NB4 (cell line): ENCODE data around the gene LMTK3.
A peak's percentile ranks its signal among the peaks of the same experiment; 100 is the strongest.

Source experiments
- DNase-seq: peaks from one replicate; pipeline ENCODE4 v3.0.0; 2010; ENCODE audit warnings: low read depth
- H3K4me3 ChIP-seq: one replicate; pipeline ENCODE4 v1.5.1; 2011; ENCODE audit warnings: mild to moderate bottlenecking, low read depth, low read length, moderate library complexity
- MAX ChIP-seq: IDR thresholded peaks from 2 replicates; pipeline ENCODE4 v1.6.1; 2011; ENCODE audit warnings: low read depth, low read length
- MYC ChIP-seq: IDR thresholded peaks from 2 replicates; pipeline ENCODE4 v1.6.1; 2011; ENCODE audit warnings: low read depth, low read length
- POLR2A ChIP-seq: IDR thresholded peaks from 2 replicates; pipeline ENCODE4 v1.6.1; 2011; ENCODE audit warnings: mild to moderate bottlenecking; ENCODE audit not compliant: insufficient read length; ENCODE audit errors: extremely low read depth
- TF ChIP-seq, protein P1 (sequence below): IDR thresholded peaks from one replicate; pipeline ENCODE4 v1.5.1; 2012; ENCODE audit warnings: low read depth, low read length

LMTK3 gene

GRCh38 chr19:48507911-48508439 is 3.7 kb downstream of the LMTK3 start:
- no peak overlapping the region for H3K4me3 ChIP-seq
- no peak for DNase-seq
- TF ChIP-seq POLR2A, result no peak
- TF ChIP-seq MAX, result no peak
- TF ChIP-seq MYC, result no peak
- TF ChIP-seq, protein P1, sequence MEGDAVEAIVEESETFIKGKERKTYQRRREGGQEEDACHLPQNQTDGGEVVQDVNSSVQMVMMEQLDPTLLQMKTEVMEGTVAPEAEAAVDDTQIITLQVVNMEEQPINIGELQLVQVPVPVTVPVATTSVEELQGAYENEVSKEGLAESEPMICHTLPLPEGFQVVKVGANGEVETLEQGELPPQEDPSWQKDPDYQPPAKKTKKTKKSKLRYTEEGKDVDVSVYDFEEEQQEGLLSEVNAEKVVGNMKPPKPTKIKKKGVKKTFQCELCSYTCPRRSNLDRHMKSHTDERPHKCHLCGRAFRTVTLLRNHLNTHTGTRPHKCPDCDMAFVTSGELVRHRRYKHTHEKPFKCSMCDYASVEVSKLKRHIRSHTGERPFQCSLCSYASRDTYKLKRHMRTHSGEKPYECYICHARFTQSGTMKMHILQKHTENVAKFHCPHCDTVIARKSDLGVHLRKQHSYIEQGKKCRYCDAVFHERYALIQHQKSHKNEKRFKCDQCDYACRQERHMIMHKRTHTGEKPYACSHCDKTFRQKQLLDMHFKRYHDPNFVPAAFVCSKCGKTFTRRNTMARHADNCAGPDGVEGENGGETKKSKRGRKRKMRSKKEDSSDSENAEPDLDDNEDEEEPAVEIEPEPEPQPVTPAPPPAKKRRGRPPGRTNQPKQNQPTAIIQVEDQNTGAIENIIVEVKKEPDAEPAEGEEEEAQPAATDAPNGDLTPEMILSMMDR, result no peak

DNA sequence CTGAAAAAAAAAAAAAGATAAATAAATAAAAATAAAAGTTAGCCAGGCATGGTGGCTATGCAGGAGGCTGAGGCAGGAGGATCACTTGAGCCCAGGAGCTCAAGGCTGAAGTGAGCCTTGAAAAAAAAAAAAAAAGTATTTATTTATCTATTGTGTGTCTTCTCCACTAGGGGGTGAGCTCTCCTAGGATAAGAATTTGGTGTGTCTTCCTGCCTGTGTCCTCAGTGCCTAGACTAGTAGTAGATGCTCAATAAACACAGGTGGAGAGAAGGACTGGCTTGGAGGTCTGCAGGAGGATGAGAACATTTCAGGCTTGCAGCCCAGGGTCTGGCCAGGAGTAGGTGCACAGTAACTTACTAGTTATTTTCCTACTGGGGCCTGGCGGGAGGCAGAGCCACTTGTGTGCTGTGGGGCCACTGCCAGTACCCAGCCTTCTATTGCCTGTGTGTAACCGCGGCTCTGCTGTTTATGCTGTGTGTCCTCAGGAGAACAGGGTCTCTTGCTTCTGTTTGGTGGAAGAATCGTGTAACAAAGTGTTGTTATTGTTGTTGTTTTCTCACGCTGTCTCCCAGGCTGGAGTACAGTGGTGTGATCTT is 5.4 kb downstream of the LMTK3 start:
- DNase-seq, result peak; percentile 93
- TF ChIP-seq, protein P1, result peak; percentile 94
- no peak for TF ChIP-seq MYC
- no peak overlapping the region for H3K4me3 ChIP-seq

DNA sequence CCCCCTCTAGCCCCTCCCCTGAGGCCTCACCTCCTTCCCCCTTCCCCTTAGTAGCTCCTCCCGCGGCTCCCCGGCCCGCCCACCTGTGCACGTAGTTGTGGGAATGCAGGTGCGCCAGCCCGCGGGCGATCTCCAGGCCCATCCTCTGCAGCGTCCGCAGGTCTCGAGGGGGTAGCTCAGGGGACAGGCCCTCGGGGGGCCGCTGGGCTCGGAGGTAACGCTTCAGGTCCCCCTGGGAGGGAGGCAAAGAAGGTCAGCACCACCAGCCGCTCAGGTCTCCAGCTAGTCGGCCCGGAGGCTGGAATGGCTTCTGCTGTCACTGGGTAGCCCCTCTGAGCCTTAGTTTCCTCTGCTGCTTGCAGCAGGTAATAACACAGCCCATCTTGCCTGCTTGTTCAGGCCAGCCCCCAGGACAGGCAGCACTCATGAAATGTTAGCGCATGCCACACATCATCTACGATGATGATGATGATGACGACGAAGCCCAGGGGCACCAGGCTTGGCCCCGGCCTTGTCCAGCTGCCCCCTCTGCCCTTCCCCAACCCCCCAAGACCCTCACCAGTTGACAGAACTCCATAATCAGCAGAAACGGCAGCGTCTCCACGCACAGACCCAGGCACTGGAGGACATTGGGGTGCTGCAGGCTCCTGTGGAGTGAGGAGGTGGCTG is 9.2 kb downstream of the LMTK3 start:
- no peak for DNase-seq
- TF ChIP-seq POLR2A (no peak), MAX (peak; percentile 56; the same call in 1 of the 2 replicates)
- no peak overlapping the region for H3K4me3 ChIP-seq

DNA sequence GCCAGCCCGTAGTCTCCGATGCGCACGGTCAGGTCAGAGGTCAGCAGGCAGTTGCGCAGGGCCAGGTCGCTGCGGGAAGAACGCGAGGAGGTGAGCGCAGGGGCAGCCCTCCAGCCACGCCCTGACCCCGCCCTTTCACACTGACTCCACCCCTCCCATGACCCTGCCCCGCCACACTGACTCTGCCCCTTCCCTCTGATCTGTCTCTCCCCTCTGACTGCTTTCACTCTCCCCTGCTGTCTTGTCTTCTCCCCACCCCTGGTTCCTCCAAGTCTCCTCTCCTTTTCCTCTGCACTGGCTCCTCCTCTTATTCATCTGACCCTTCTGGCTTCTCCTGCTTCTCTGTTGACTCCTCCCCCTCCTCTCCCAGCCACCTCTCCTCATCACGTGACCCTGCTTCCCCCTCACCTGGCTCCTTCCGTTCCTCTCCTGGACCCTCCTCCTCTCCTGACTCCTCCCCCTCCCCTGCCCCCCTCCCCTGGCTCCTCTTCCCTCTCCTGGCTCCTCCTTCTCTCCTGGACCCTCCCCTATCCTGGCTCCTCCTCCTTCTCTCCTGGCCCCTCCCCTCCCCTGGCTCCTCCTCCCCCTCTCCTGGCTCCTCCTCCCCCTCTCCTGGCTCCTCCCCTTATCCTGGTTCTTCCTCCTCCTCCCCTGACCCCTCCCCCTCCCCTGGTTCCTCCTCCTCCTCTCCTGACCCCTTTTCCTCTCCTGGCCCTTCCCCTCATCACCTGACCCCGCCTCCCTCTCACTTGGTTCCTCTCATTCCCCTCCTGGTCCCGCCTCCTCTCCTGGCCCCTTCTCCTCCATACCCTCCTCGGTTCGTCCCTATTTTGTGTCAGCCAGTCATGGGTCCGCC is 9.9 kb downstream of the LMTK3 start:
- DNase-seq, result peak; percentile 99
- TF ChIP-seq POLR2A, result peak; percentile 54
- TF ChIP-seq MAX, result peak; percentile 88
- peak; percentile 86; the same call in 1 of the 2 replicates for TF ChIP-seq MYC
- TF ChIP-seq, protein P1, result no peak
- peak overlapping the region; percentile 6 for H3K4me3 ChIP-seq

DNA sequence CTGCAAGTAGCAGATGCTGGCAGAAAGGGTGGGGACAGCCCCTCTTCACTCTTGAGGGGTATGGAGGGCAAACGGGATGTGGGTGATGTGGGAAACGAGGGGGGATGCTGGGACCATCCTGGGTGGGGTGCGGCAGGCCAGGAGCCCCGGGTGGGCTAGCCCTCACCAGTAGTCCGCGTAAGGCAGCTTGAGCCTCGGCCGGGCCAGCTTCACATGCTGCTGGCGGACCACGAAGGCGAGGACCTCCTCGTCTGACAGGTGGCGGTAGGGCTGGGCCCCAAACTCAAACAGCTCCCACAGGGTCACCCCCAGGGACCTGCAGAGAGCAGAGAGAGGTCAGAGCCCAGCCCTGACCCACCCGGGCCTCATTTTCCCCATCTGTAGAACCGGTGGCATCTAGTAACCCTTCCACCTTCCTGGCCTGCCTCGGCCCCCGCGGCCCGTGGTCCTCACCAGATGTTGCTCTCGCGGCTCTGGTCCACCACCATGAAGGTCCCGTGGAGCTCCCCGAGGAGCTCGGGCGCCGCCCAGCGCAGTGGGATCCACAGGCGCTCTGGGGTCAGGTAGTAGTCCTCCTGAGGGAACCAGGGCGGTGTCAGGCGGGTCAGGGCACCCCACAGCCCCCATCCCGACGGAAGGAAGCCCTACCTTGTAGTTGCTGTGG is 10.7 kb downstream of the LMTK3 start:
- peak; percentile 40 for DNase-seq
- no peak overlapping the region for H3K4me3 ChIP-seq
- TF ChIP-seq MAX (no peak), POLR2A (no peak), MYC (no peak)
- TF ChIP-seq, protein P1, result no peak
